Astrocyte (in vitro differentiated cells and primary cell): ENCODE measurements around the gene ACAA1. TPM values are rescaled to one million over a fixed set of nuclear protein-coding genes. Genes with fewer than 3 reads are reported as not detected.

Experiments
- DNase-seq: peaks from one replicate; pipeline ENCODE4 v3.0.0-alpha.2; 2010; ENCODE audit warnings: low read depth
- FAIRE-seq: peaks from 2 replicates; lab custom pipeline; 2011; peaks lifted over from hg19 to GRCh38; lab: Jason Lieb, UNC
- H2AFZ ChIP-seq: 2 replicates; pipeline ENCODE4 v1.6.0; 2012; ENCODE audit warnings: low read depth, low read length, inconsistent platforms
- H3K27ac ChIP-seq: 2 replicates; pipeline ENCODE4 v1.5.1; 2011; ENCODE audit warnings: low read depth, low read length, inconsistent platforms
- H3K27me3 ChIP-seq: 2 replicates; pipeline ENCODE4 v1.6.0; 2011; ENCODE audit warnings: low read length, inconsistent platforms; ENCODE audit not compliant: insufficient read depth
- H3K36me3 ChIP-seq: 2 replicates; pipeline ENCODE4 v1.5.1; 2011; ENCODE audit warnings: low read length, inconsistent platforms; ENCODE audit not compliant: insufficient read depth
- H3K4me1 ChIP-seq: 2 replicates; pipeline ENCODE4 v1.5.1; 2011; ENCODE audit warnings: low read length, inconsistent platforms; ENCODE audit not compliant: insufficient read depth
- H3K4me2 ChIP-seq: 2 replicates; pipeline ENCODE4 v1.6.0; 2012; ENCODE audit warnings: low read length, inconsistent platforms
- H3K4me3 ChIP-seq: 2 replicates; pipeline ENCODE4 v1.5.1; 2011; ENCODE audit warnings: low read depth, mild to moderate bottlenecking, low read length, inconsistent platforms; ENCODE audit not compliant: insufficient read depth
- H3K79me2 ChIP-seq: 2 replicates; pipeline ENCODE4 v1.6.0; 2012; ENCODE audit warnings: mild to moderate bottlenecking, low read length, inconsistent platforms; ENCODE audit not compliant: insufficient read depth
- H3K9ac ChIP-seq: 2 replicates; pipeline ENCODE4 v1.6.0; 2012; ENCODE audit warnings: mild to moderate bottlenecking, low read length, inconsistent platforms
- H3K9me3 ChIP-seq: 2 replicates; pipeline ENCODE4 v1.5.1; 2012; ENCODE audit warnings: low read depth, mild to moderate bottlenecking, low read length, inconsistent platforms; ENCODE audit not compliant: insufficient read depth
- H4K20me1 ChIP-seq: 2 replicates; pipeline ENCODE4 v1.6.0; 2012; ENCODE audit warnings: low read length, inconsistent platforms; ENCODE audit not compliant: insufficient read depth
- H3K27ac Mint-ChIP-seq: one replicate; pipeline ENCODE4 v1.8.0; 2021; ENCODE audit warnings: mild to moderate bottlenecking, mixed read lengths; ENCODE audit not compliant: unreplicated experiment
- H3K27me3 Mint-ChIP-seq: one replicate; pipeline ENCODE4 v1.8.0; 2021; ENCODE audit warnings: low read depth, mixed read lengths; ENCODE audit not compliant: unreplicated experiment
- H3K36me3 Mint-ChIP-seq: one replicate; pipeline ENCODE4 v1.8.0; 2021; ENCODE audit warnings: low read depth, mixed read lengths; ENCODE audit not compliant: unreplicated experiment
- H3K4me1 Mint-ChIP-seq: one replicate; pipeline ENCODE4 v1.8.0; 2021; ENCODE audit warnings: low read depth, mixed read lengths; ENCODE audit not compliant: unreplicated experiment
- H3K4me3 Mint-ChIP-seq: one replicate; pipeline ENCODE4 v1.8.0; 2021; ENCODE audit warnings: mild to moderate bottlenecking, moderate library complexity, mixed read lengths; ENCODE audit not compliant: unreplicated experiment
- H3K9me3 Mint-ChIP-seq: one replicate; pipeline ENCODE4 v1.8.0; 2021; ENCODE audit warnings: mild to moderate bottlenecking, mixed read lengths; ENCODE audit not compliant: unreplicated experiment
- CTCF ChIP-seq: IDR thresholded peaks from 2 replicates; pipeline ENCODE4 v1.5.1; 2011; ENCODE audit warnings: low read depth, mild to moderate bottlenecking, inconsistent platforms, low read length, moderate library complexity; ENCODE audit not compliant: insufficient read depth
- EZH2 ChIP-seq: IDR thresholded peaks from 2 replicates; pipeline ENCODE4 v1.6.1; 2012; ENCODE audit warnings: mild to moderate bottlenecking, low read length, inconsistent platforms; ENCODE audit not compliant: insufficient read depth
- total RNA-seq: library from RNA; stranded (reverse); gene quantifications from 2 replicates; pipeline ENCODE4 v1.2.1, GENCODE V29; 2021

ACAA1 gene
- total RNA-seq, 1 donor from 2014 or later: 69.4 TPM

DNA sequence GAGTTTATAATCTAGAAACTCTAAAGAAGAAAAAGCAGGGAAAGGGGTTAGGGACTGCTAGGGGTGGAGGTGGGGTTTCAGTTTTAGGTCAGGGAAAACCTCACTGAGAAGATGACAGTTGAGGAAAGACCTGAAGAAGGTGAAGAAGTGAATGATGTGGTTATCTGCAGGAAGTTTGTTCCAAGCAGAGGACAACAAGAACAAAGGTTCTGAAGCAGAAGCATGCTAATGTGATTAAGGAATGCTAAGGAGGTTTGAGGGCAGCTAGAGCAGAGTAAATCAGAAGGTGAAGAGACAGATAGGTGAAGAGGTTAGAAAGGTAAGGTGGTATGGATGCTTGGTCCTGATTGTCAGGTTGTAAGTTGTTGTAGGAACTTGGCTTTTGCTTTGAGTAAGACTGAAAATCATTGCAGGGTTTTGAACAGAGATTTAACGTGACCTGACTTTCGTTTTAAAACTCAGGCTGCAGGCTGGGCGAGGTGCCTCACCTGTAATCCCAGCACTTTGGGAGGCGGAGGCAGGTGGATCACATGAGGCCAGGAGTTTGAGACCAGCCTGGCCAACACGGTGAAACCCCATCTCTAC, 37.0 kb upstream of the ACAA1 start:
- H3K27ac ChIP-seq: no peak overlapping the region
- no peaks in the 10 kb centered on the region for H3K9me3 ChIP-seq
- H3K27me3 Mint-ChIP-seq: no peaks in the 10 kb centered on the region
- TF ChIP-seq EZH2: no peak
- no peak for TF ChIP-seq CTCF
- H3K36me3 ChIP-seq: no peaks in the 10 kb centered on the region
- H3K4me3 ChIP-seq: no peak overlapping the region
- H3K9ac ChIP-seq: no peak overlapping the region
- H4K20me1 ChIP-seq: peaks cover 63% of the 10 kb centered on the region
- H3K79me2 ChIP-seq: peaks cover 99% of the 10 kb centered on the region
- H3K36me3 Mint-ChIP-seq: peaks cover 3% of the 10 kb centered on the region
- peaks cover 37% of the 10 kb centered on the region for H3K4me1 Mint-ChIP-seq
- peaks cover 20% of the 10 kb centered on the region for H3K4me1 ChIP-seq
- H3K4me2 ChIP-seq: peak overlapping the region; percentile 58
- no peak overlapping the region for H3K27ac Mint-ChIP-seq
- FAIRE-seq: no peak
- peak overlapping the region; percentile 52 for H3K4me3 Mint-ChIP-seq
- H2AFZ ChIP-seq: no peak overlapping the region
- H3K27me3 ChIP-seq: no peaks in the 10 kb centered on the region
- H3K9me3 Mint-ChIP-seq: no peaks in the 10 kb centered on the region
- DNase-seq: no peak

- Histone ChIP-seq H3K27me3 (no peaks in the 10 kb centered on the region), H3K27ac (no peak overlapping the region), H3K36me3 (no peaks in the 10 kb centered on the region), H4K20me1 (peaks cover 46% of the 10 kb centered on the region), H2AFZ (no peak overlapping the region), H3K4me3 (no peak overlapping the region), H3K9me3 (no peaks in the 10 kb centered on the region), H3K4me1 (peaks cover 33% of the 10 kb centered on the region), H3K9ac (no peak overlapping the region), H3K79me2 (peaks cover 98% of the 10 kb centered on the region), H3K4me2 (no peak overlapping the region)
- Mint-ChIP-seq H3K4me1 (peaks cover 51% of the 10 kb centered on the region), H3K36me3 (peaks cover 5% of the 10 kb centered on the region), H3K27me3 (no peaks in the 10 kb centered on the region), H3K27ac (peak overlapping the region; percentile 66), H3K4me3 (no peak overlapping the region), H3K9me3 (peaks cover 3% of the 10 kb centered on the region)
- no peak for TF ChIP-seq CTCF
- no peak for TF ChIP-seq EZH2
- no peak for DNase-seq
- FAIRE-seq: no peak
Measured at GRCh38 chr3:38171622-38172021, 34.7 kb upstream of the ACAA1 start.

GRCh38 chr3:38170722-38171121, 33.8 kb upstream of the ACAA1 start:
- Mint-ChIP-seq H3K9me3 (peaks cover 3% of the 10 kb centered on the region), H3K27ac (peak overlapping the region; percentile 17), H3K27me3 (no peaks in the 10 kb centered on the region), H3K4me3 (no peak overlapping the region), H3K36me3 (peaks cover 7% of the 10 kb centered on the region), H3K4me1 (peaks cover 50% of the 10 kb centered on the region)
- Histone ChIP-seq H3K36me3 (no peaks in the 10 kb centered on the region), H3K9me3 (no peaks in the 10 kb centered on the region), H3K4me2 (no peak overlapping the region), H3K4me1 (peaks cover 33% of the 10 kb centered on the region), H3K79me2 (peaks cover 98% of the 10 kb centered on the region), H4K20me1 (peaks cover 42% of the 10 kb centered on the region), H3K9ac (no peak overlapping the region), H3K4me3 (no peak overlapping the region), H2AFZ (no peak overlapping the region), H3K27me3 (no peaks in the 10 kb centered on the region), H3K27ac (no peak overlapping the region)
- FAIRE-seq: no peak
- DNase-seq: no peak
- no peak for TF ChIP-seq EZH2
